ENCODE results near the gene ARHGAP26.

ARHGAP26 gene

DNA sequence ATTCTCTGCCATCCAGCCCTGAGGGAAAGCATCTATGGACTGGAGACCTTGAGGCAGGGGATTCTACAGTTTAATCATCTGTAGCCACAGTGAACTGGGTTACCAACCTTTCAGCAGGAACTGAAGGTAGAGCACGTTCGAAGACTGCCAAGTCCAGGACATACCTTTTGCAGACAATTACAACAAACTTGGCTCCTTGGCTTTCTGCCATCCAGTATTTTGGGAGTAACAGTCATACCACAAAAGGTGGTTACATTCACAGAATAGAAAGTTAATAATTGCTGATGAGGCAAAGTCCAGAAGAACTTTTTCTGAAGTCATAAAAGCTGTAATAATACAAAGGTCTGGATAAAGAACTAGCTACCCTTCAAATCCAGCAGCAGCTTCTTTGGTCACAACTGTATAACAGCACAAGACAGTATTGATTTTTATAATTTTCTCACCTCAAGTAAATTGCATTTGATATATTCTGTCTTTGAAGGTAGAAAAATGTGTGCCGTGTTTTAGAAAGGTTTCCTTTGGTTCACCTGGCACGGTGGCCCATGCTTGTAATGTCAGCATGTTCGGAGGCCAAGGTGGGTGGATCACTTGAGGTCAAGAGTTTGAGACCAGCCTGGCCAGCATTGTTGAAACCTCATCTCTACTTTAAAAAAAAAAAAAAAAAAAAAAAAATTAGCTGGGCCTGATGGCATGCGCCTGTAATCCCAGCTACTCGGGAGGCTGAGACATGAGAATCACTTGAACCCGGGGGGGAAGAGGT is 396.7 kb downstream of the ARHGAP26 start:
- no peak overlapping the region for H3K9ac ChIP-seq (ENCODE audit: insufficient read length, low read depth)
- no peaks in the 10 kb centered on the region for H3K9me3 ChIP-seq (ENCODE audit: insufficient read depth, low read length)
- H3K4me1 ChIP-seq (ENCODE audit: insufficient read depth, insufficient read length): no peaks in the 10 kb centered on the region
- no peak overlapping the region for H3K4me3 ChIP-seq (ENCODE audit: insufficient read length, low read depth)
- DNase-seq (ENCODE audit: low read depth, low spot score): no peak
- no peaks in the 10 kb centered on the region for H3K36me3 ChIP-seq (ENCODE audit: insufficient read depth, insufficient read length, low read length)
- TF ChIP-seq SUZ12 (IDR thresholded peaks at IDR 0.05; ENCODE audit: extremely low read depth, insufficient read depth, insufficient read length): no peak
- no peak for TF ChIP-seq ZNF274 (IDR thresholded peaks at IDR 0.05; ENCODE audit: low read depth, low read length)
- no peak for TF ChIP-seq YY1 (IDR thresholded peaks at IDR 0.05; ENCODE audit: insufficient read depth, insufficient read length)
- H3K27me3 ChIP-seq (ENCODE audit: insufficient read depth, insufficient read length): no peaks in the 10 kb centered on the region

DNA sequence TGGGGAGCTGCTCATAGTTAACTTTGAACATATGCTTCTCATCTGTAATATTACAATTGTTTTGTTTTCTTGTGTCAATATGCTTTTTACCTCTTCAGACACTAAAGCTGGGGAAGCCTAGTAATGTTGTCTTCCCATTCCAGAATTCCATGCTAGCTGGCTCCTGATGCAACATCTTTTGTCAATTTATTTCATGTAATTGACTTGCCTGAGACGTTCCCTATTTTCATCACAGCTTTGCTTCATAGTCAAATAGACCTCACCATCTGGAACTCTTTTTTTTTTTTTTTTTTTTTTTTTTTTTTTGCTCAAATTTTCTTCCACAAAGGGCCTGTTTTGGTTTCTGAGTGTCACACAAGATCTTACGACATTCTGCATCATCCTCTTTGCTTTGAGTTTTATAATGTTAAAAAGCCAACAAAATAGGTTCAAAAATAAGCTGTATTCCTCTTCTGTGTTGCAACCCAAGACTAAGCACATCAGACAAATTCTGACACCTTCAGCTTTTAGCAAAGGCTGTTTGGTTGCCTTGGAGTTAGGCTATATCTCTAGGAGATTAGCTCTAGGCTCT is 398.1 kb downstream of the ARHGAP26 start:
- no peak for DNase-seq (ENCODE audit: low read depth, low spot score)
- H3K9me3 ChIP-seq (ENCODE audit: insufficient read depth, low read length): no peaks in the 10 kb centered on the region
- no peak for TF ChIP-seq ZNF274 (IDR thresholded peaks at IDR 0.05; ENCODE audit: low read depth, low read length)
- no peak for TF ChIP-seq SUZ12 (IDR thresholded peaks at IDR 0.05; ENCODE audit: extremely low read depth, insufficient read depth, insufficient read length)
- TF ChIP-seq YY1 (IDR thresholded peaks at IDR 0.05; ENCODE audit: insufficient read depth, insufficient read length): no peak
- H3K4me3 ChIP-seq (ENCODE audit: insufficient read length, low read depth): no peak overlapping the region
- no peaks in the 10 kb centered on the region for H3K27me3 ChIP-seq (ENCODE audit: insufficient read depth, insufficient read length)
- no peaks in the 10 kb centered on the region for H3K4me1 ChIP-seq (ENCODE audit: insufficient read depth, insufficient read length)
- no peak overlapping the region for H3K9ac ChIP-seq (ENCODE audit: insufficient read length, low read depth)
- H3K36me3 ChIP-seq (ENCODE audit: insufficient read depth, insufficient read length, low read length): no peaks in the 10 kb centered on the region

DNA sequence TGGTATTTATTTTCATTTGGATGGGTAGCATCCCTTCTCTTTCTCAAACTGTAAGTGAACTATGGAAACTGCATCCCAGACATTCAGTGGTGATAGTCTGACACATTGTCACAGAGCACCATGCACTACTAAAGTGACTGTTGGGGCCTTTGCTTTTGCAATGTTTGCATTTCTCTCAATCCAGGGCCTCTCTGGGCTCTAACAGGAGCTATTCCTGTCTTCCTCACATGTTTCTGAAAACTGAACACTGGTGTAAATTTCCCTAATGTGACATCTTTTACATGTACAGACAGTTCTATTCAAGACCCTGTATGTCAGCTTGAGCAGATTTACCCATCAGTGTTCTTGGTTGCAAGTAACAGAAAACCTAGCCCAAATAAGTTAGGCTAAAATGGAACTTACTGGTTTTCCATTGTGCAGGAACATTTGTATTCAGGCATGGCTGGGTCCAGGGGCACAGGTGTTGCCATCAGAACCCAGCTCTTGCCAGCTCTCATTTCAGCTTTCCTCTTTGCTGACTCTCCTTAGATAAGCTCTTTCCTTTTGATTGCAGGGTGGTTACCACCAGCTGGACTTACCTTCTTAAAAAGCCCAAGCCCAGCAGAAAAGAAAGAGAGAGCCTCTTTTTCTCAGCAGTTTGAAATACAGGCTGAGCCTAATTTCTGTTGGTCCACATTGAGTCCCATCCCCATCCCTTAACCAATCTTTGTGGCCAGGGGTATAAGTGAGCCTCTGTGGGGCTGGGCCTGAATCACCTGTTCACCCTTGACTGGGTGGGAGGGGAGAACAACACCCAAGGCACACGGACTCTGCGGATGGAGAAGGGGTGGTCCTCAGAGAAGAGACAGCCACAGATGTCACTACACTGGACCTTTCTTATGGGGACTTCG is 399.0 kb downstream of the ARHGAP26 start:
- H3K4me3 ChIP-seq (ENCODE audit: insufficient read length, low read depth): no peak overlapping the region
- H3K27me3 ChIP-seq (ENCODE audit: insufficient read depth, insufficient read length): no peaks in the 10 kb centered on the region
- no peaks in the 10 kb centered on the region for H3K36me3 ChIP-seq (ENCODE audit: insufficient read depth, insufficient read length, low read length)
- no peak for DNase-seq (ENCODE audit: low read depth, low spot score)
- H3K9me3 ChIP-seq (ENCODE audit: insufficient read depth, low read length): no peaks in the 10 kb centered on the region
- TF ChIP-seq ZNF274 (IDR thresholded peaks at IDR 0.05; ENCODE audit: low read depth, low read length): no peak
- TF ChIP-seq SUZ12 (IDR thresholded peaks at IDR 0.05; ENCODE audit: extremely low read depth, insufficient read depth, insufficient read length): no peak
- no peak for TF ChIP-seq YY1 (IDR thresholded peaks at IDR 0.05; ENCODE audit: insufficient read depth, insufficient read length)
- no peak overlapping the region for H3K9ac ChIP-seq (ENCODE audit: insufficient read length, low read depth)
- no peaks in the 10 kb centered on the region for H3K4me1 ChIP-seq (ENCODE audit: insufficient read depth, insufficient read length)

DNA sequence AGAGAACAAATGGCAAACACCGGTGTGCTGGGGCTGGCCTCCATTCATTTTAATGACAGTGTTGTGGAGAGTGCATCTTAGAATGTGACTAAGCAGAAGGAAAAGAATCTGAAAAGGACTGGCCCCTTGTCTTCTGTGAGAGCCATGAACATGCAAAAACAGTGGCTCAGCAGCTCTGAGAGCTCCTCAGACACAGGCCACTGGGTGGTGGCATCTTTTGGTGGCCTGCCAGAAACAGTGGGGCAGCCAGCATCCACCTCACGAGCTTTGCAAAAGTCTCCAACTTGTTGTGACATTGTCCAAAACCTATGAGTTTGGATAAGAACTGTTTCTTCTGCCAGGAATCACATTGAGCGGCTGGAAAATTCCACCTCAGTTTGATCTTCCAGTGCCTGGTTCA is 399.9 kb downstream of the ARHGAP26 start:
- Histone ChIP-seq H3K27me3 (ENCODE audit: insufficient read depth, insufficient read length) (no peaks in the 10 kb centered on the region), H3K4me3 (ENCODE audit: insufficient read length, low read depth) (no peak overlapping the region), H3K36me3 (ENCODE audit: insufficient read depth, insufficient read length, low read length) (no peaks in the 10 kb centered on the region), H3K9me3 (ENCODE audit: insufficient read depth, low read length) (no peaks in the 10 kb centered on the region), H3K9ac (ENCODE audit: insufficient read length, low read depth) (no peak overlapping the region), H3K4me1 (ENCODE audit: insufficient read depth, insufficient read length) (no peaks in the 10 kb centered on the region)
- no peak for DNase-seq (ENCODE audit: low read depth, low spot score)
- TF ChIP-seq ZNF274 (IDR thresholded peaks at IDR 0.05; ENCODE audit: low read depth, low read length) (no peak), YY1 (IDR thresholded peaks at IDR 0.05; ENCODE audit: insufficient read depth, insufficient read length) (no peak), SUZ12 (IDR thresholded peaks at IDR 0.05; ENCODE audit: extremely low read depth, insufficient read depth, insufficient read length) (no peak)

DNA sequence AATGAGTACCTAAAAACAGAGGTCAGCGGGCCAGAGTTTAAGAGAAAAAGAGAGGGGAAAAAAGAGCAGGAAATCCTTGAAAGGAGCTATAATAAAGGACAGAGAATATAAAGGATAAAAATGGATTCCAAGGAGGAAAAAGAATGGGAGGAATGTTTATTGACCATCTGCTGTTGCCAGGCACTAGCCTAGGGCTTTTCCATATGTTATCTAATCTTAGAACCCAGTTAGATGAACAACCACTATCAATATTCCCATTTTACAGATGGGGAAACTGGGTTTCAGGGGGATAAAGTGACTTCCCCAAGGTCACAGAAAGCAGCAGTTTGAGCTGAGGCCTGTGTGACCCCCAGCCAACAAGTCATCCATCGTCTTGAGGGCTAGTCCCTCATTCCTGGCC is 400.8 kb downstream of the ARHGAP26 start:
- no peaks in the 10 kb centered on the region for H3K36me3 ChIP-seq (ENCODE audit: insufficient read depth, insufficient read length, low read length)
- DNase-seq (ENCODE audit: low read depth, low spot score): no peak
- H3K27me3 ChIP-seq (ENCODE audit: insufficient read depth, insufficient read length): no peaks in the 10 kb centered on the region

DNA sequence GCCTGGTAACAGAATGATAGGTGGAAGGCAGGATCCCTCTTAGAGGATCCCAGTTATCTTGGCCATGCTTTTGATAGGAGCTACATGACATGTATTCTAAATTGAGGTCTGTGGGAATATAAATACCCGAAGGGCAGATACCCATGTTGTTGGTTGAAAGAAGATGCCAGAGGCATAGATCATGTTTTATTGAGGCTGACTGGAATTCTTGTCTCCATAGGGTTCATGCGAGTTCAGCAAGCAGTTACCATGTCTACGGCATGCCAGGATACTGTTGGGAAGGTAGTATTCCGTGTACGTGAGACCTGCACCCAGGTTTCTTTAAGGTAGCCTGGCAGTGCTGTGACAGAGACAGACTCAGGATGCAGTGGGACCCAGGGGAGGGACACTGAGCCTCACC is 402.6 kb downstream of the ARHGAP26 start:
- H3K9ac ChIP-seq (ENCODE audit: insufficient read length, low read depth): no peak overlapping the region
- TF ChIP-seq YY1 (IDR thresholded peaks at IDR 0.05; ENCODE audit: insufficient read depth, insufficient read length) (no peak), SUZ12 (IDR thresholded peaks at IDR 0.05; ENCODE audit: extremely low read depth, insufficient read depth, insufficient read length) (no peak), ZNF274 (IDR thresholded peaks at IDR 0.05; ENCODE audit: low read depth, low read length) (no peak)
- DNase-seq (ENCODE audit: low read depth, low spot score): no peak
- no peaks in the 10 kb centered on the region for H3K27me3 ChIP-seq (ENCODE audit: insufficient read depth, insufficient read length)
- H3K4me1 ChIP-seq (ENCODE audit: insufficient read depth, insufficient read length): no peaks in the 10 kb centered on the region
- H3K4me3 ChIP-seq (ENCODE audit: insufficient read length, low read depth): no peak overlapping the region
- no peaks in the 10 kb centered on the region for H3K9me3 ChIP-seq (ENCODE audit: insufficient read depth, low read length)
- no peaks in the 10 kb centered on the region for H3K36me3 ChIP-seq (ENCODE audit: insufficient read depth, insufficient read length, low read length)

More for the DNA sequence above, 400.8 kb downstream of the ARHGAP26 start:
- no peak overlapping the region for H3K4me3 ChIP-seq (ENCODE audit: insufficient read length, low read depth)
- no peak for TF ChIP-seq YY1 (IDR thresholded peaks at IDR 0.05; ENCODE audit: insufficient read depth, insufficient read length)
- TF ChIP-seq SUZ12 (IDR thresholded peaks at IDR 0.05; ENCODE audit: extremely low read depth, insufficient read depth, insufficient read length): no peak
- TF ChIP-seq ZNF274 (IDR thresholded peaks at IDR 0.05; ENCODE audit: low read depth, low read length): no peak
- no peaks in the 10 kb centered on the region for H3K4me1 ChIP-seq (ENCODE audit: insufficient read depth, insufficient read length)
- no peak overlapping the region for H3K9ac ChIP-seq (ENCODE audit: insufficient read length, low read depth)
- no peaks in the 10 kb centered on the region for H3K9me3 ChIP-seq (ENCODE audit: insufficient read depth, low read length)

All from NT2/D1 (cell line).